ENCODE measurements around the gene SALL3.

DNA sequence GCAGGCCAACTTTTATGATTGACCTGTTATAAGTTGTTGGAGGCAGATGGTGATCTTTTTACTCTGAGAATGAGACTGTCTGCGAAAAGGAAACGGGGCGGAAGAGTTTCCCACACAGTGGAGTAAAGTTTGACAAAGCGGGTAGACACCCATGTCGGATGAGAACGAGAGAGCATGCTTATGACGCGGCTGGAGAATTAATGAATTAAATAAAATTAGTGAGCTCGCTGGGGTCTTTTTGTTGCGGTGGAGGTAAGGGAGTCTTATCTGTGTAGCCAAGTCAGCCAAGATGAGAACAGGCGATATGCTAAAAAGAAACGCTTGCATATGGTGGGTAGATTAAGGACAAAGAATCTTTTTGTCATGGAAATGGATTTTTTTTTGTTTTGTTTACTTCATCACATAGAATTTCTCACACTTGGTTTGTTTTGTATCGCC is 1.8 kb downstream of the SALL3 start:
- TF ChIP-seq POLR2A (IDR thresholded peaks at IDR 0.05) (no peak), CTCF (IDR thresholded peaks at IDR 0.05) (no peak), EP300 (IDR thresholded peaks at IDR 0.05) (no peak)

Data from ovary (tissue), 3 donors.